GM18873 (cell line): Measurements from ENCODE around the gene BBS9.
A peak's percentile ranks its signal among the peaks of the same experiment; 100 is the strongest.

Source experiments
- ATAC-seq: cut with Tn5 transposase; IDR thresholded peaks from one replicate; pipeline ENCODE4 v1.9.1; 2021; ENCODE audit warnings: mild to moderate bottlenecking, moderate library complexity, moderate number of reproducible peaks; ENCODE audit not compliant: unreplicated experiment, low FRiP score

Gene BBS9

GRCh38 chr7:33118383-33118782 is 11.0 kb upstream of the BBS9 start:
- ATAC-seq, result no peak

GRCh38 chr7:33127085-33127484 is 2.3 kb upstream of the BBS9 start:
- no peak for ATAC-seq

- ATAC-seq, result no peak
Measured at GRCh38 chr7:33128631-33128989, 754 bp upstream of the BBS9 start.

GRCh38 chr7:33129806-33130153 is 416 bp downstream of the BBS9 start:
- no peak for ATAC-seq

- no peak for ATAC-seq
Measured at GRCh38 chr7:33130184-33130583, 820 bp downstream of the BBS9 start.

- no peak for ATAC-seq
Measured at GRCh38 chr7:33137103-33137502, 7.7 kb downstream of the BBS9 start.

- no peak for ATAC-seq
Measured at GRCh38 chr7:33142585-33142984, 13.2 kb downstream of the BBS9 start.

- no peak for ATAC-seq
Measured at GRCh38 chr7:33143996-33144718, 14.8 kb downstream of the BBS9 start.

GRCh38 chr7:33145156-33145555 is 15.8 kb downstream of the BBS9 start:
- ATAC-seq, result no peak

GRCh38 chr7:33152087-33152486 is 22.7 kb downstream of the BBS9 start:
- ATAC-seq, result no peak

GRCh38 chr7:33155811-33156210 is 26.4 kb downstream of the BBS9 start:
- ATAC-seq, result no peak

- no peak for ATAC-seq
Measured at GRCh38 chr7:33156441-33156840, 27.1 kb downstream of the BBS9 start.

- no peak for ATAC-seq
Measured at GRCh38 chr7:33157311-33157710, 27.9 kb downstream of the BBS9 start.

- ATAC-seq, result no peak
Measured at GRCh38 chr7:33157781-33158180, 28.4 kb downstream of the BBS9 start.

- no peak for ATAC-seq
Measured at GRCh38 chr7:33177876-33178275, 48.5 kb downstream of the BBS9 start.

- no peak for ATAC-seq
Measured at GRCh38 chr7:33179519-33179918, 50.2 kb downstream of the BBS9 start.

- ATAC-seq, result no peak
Measured at GRCh38 chr7:33183504-33183903, 54.1 kb downstream of the BBS9 start.

- no peak for ATAC-seq
Measured at GRCh38 chr7:33184828-33185227, 55.5 kb downstream of the BBS9 start.

GRCh38 chr7:33185786-33186185 is 56.4 kb downstream of the BBS9 start:
- no peak for ATAC-seq

- no peak for ATAC-seq
Measured at GRCh38 chr7:33186192-33186591, 56.8 kb downstream of the BBS9 start.

- ATAC-seq, result peak; percentile 5
Measured at GRCh38 chr7:33190688-33191304, 61.4 kb downstream of the BBS9 start.

- ATAC-seq, result peak; percentile 78
Measured at GRCh38 chr7:33191340-33191739, 62.0 kb downstream of the BBS9 start.
